GM12878 (cell line): Measurements from ENCODE around the gene DOCK2. TPM values are rescaled to one million over a fixed set of nuclear protein-coding genes. Genes with fewer than 3 reads are reported as not detected.

Experiments used
- ATAC-seq: fragments of 200-7000 bp; cut with Tn5 transposase; 3 replicates; pipeline ENCODE4 v1.9.1; 2020; ENCODE audit warnings: mild to moderate bottlenecking, moderate library complexity
- BruUV-seq: library from RNA; stranded (reverse); fragments of 400-500 nt; replicated peaks from 2 replicates; lab custom pipeline; 2021; lab: Mats Ljungman, UMichigan
- CTCF ChIA-PET: fragments of 300-600 bp; sonication (Branson Sonifier 250); formaldehyde crosslinking; extraction: SDS; loops from one replicate; lab custom pipeline; 2021; ENCODE audit warnings: inconsistent platforms; lab: Yijun Ruan, JAX
- POLR2A ChIA-PET: fragments of 350-600 bp; formaldehyde crosslinking; extraction: SDS; loops from one replicate; lab custom pipeline; 2021; ENCODE audit warnings: inconsistent platforms; lab: Charles Lee
- RAD21 ChIA-PET: fragments of 300-600 bp; sonication (Branson Sonifier 250); formaldehyde crosslinking; loops from one replicate; lab custom pipeline; 2023; ENCODE audit warnings: antibody characterized with exemption; ENCODE audit not compliant: unreplicated experiment; lab: Charles Lee
- SMC1A ChIA-PET: fragments of 300-600 bp; sonication (Branson Sonifier 250); formaldehyde crosslinking; loops from one replicate; lab custom pipeline; 2023; ENCODE audit not compliant: unreplicated experiment, uncharacterized antibody; lab: Charles Lee
- DNase-seq: peaks from one replicate; pipeline ENCODE4 v3.0.0-alpha.2; 2011; ENCODE audit warnings: low read depth, low spot score
- FAIRE-seq: peaks from 3 replicates; lab custom pipeline; 2011; peaks lifted over from hg19 to GRCh38; lab: Jason Lieb, UNC
- H2AFZ ChIP-seq: 2 replicates; pipeline ENCODE4 v1.6.0; 2011; ENCODE audit warnings: low read depth, low read length, control low read depth; ENCODE audit not compliant: control insufficient read depth
- H3K27ac ChIP-seq: 2 replicates; pipeline ENCODE4 v1.5.1; 2011; ENCODE audit warnings: control low read depth; ENCODE audit not compliant: control insufficient read depth, insufficient read depth
- H3K27me3 ChIP-seq, 2 experiments: replicated peaks in 1 of 2; 2 replicates each; pipeline versions ENCODE4 v1.6.0 to v1.6.1; 2011; ENCODE audit warnings: low read length in 1 of 2; ENCODE audit not compliant: control insufficient read depth in 2 of 2, insufficient read depth in 2 of 2
- H3K36me3 ChIP-seq, 2 experiments: 2 replicates each; pipeline ENCODE4 v1.5.1; 2011; ENCODE audit warnings: low read length in 1 of 2; ENCODE audit not compliant: control insufficient read depth in 2 of 2, insufficient read depth in 2 of 2
- H3K4me1 ChIP-seq: 2 replicates; pipeline ENCODE4 v1.6.1; 2011; ENCODE audit warnings: mild to moderate bottlenecking, low read length, moderate library complexity, mixed read lengths; ENCODE audit not compliant: control insufficient read depth, insufficient read depth
- H3K4me2 ChIP-seq: 2 replicates; pipeline ENCODE4 v1.6.0; 2011; ENCODE audit warnings: control low read depth; ENCODE audit not compliant: control insufficient read depth, insufficient read depth
- H3K4me3 ChIP-seq: fragments of 200-600 bp; sonication (generic); 2 replicates; pipeline ENCODE4 v1.5.1; 2016
- H3K79me2 ChIP-seq: 2 replicates; pipeline ENCODE4 v1.6.0; 2011; ENCODE audit warnings: low read length; ENCODE audit not compliant: control insufficient read depth, insufficient read depth
- H3K9ac ChIP-seq: 2 replicates; pipeline ENCODE4 v1.8.0; 2011; ENCODE audit warnings: low read length, control low read depth, mixed read lengths; ENCODE audit not compliant: control insufficient read depth, insufficient read depth
- H3K9me3 ChIP-seq: replicated peaks from 3 replicates; pipeline ENCODE4 v1.5.1; 2011; ENCODE audit warnings: mild to moderate bottlenecking, low read length; ENCODE audit not compliant: control insufficient read depth, insufficient read depth
- H4K20me1 ChIP-seq: 2 replicates; pipeline ENCODE4 v1.6.0; 2011; ENCODE audit not compliant: control insufficient read depth, insufficient read depth
- IKZF2 ChIP-seq, 2 experiments: fragments of 450-650 bp; IDR thresholded peaks; 2 replicates each; pipeline ENCODE4 v1.6.1; 2017; ENCODE audit warnings: mild to moderate bottlenecking in 2 of 2, moderate library complexity in 2 of 2
- NRF1 ChIP-seq: conservative IDR thresholded peaks from 2 replicates; pipeline ENCODE4 v1.6.1; 2011; ENCODE audit warnings: mild to moderate bottlenecking, low read depth, low read length, improper control_type of control experiment
- POLR2AphosphoS5 ChIP-seq: IDR thresholded peaks from 2 replicates; pipeline ENCODE4 v1.6.1; 2011; ENCODE audit warnings: mild to moderate bottlenecking, low read length, inconsistent platforms
- SPI1 ChIP-seq: IDR thresholded peaks from 2 replicates; pipeline ENCODE4 v1.6.1; 2011; ENCODE audit warnings: low read depth, mild to moderate bottlenecking, low read length, moderate library complexity, borderline replicate concordance; ENCODE audit not compliant: insufficient read depth
- SREBF1 ChIP-seq: IDR thresholded peaks from 2 replicates; pipeline ENCODE4 v1.6.1; 2012; ENCODE audit warnings: mild to moderate bottlenecking, low read length
- TBL1XR1 ChIP-seq: IDR thresholded peaks from 2 replicates; pipeline ENCODE4 v1.6.1; 2012; ENCODE audit warnings: low read depth, low read length, improper control_type of control experiment
- WGBS: methylation state at CpG from one replicate; pipeline ENCODE4 v1.1.6; 2016; ENCODE audit warnings: low lambda C conversion rate; ENCODE audit not compliant: insufficient replicate concordance, insufficient coverage; ENCODE audit errors: missing lambda C conversion rate; 5-methylcytosine and 5-hydroxymethylcytosine counted together
- in situ Hi-C: fragments of 300-500 bp; cut with MboI; formaldehyde crosslinking; loops from 9 replicates; pipeline ENCODE4 v1.14.3; 2018; ENCODE audit warnings: mixed read lengths
- intact Hi-C: fragments of 100-400 bp; cut with micrococcal nuclease; formaldehyde crosslinking; loops from one replicate; pipeline ENCODE4 v1.14.2; 2022; ENCODE audit not compliant: unreplicated experiment
- polyA plus RNA-seq, 11 experiments: library from polyadenylated mRNA; depleted of rRNA in 4 of 11; unstranded in 6 of 11; stranded (reverse) in 5 of 11; fragments of >200 nt; fragmentation: Nextera tagmentation in 4 of 11; fragmentation: Illumina TruSeq in 1 of 11; extraction: Ambion mirVana in 4 of 11; extraction: Trizol in 1 of 11; gene quantifications; 1 replicate in 1 of 11; 2 replicates in 10 of 11; pipeline versions ENCODE4 v1.2.1 to v1.2.3, GENCODE V29; 2011 to 2016; ENCODE audit warnings: inconsistent platforms in 2 of 11, missing spikeins in 2 of 11, low read depth in 1 of 11
- total RNA-seq, 4 experiments: library from RNA; depleted of rRNA in 3 of 4; stranded (reverse); fragments of >200 nt in 3 of 4; fragmentation: Illumina TruSeq in 1 of 4; extraction: Trizol in 1 of 4; gene quantifications; 2 replicates each; pipeline versions ENCODE4 v1.2.1 to v1.2.3, GENCODE V29; 2013 to 2021

DOCK2 gene
- total and polyA plus RNA-seq, 10 of the 15 experiments (the other 5 are each of a cell fraction or from before 2014, with no cell fraction given), result 34.2 to 192 (median 118) TPM

- Histone ChIP-seq H4K20me1 (no peaks in the 10 kb centered on the region), H3K27me3 (no peaks in the 10 kb centered on the region), H3K9me3 (no peaks in the 10 kb centered on the region; the same call in 2 of the 3 replicates), H3K4me3 (no peak overlapping the region), H3K79me2 (peaks cover 1% of the 10 kb centered on the region), H2AFZ (no peak overlapping the region), H3K4me1 (peaks cover 40% of the 10 kb centered on the region), H3K9ac (no peak overlapping the region), H3K27ac (peak overlapping the region; percentile 2; the same call in 1 of the 2 replicates), H3K4me2 (no peak overlapping the region), H3K36me3 (peaks cover 7 to 18% of the 10 kb centered on the region in 2 experiments)
- SMC1A ChIA-PET, result interaction anchor here (0.6 to 16.6 kb wide), 9 partner anchors 9 to 192 kb away, joined by 3 to 368 read pairs (median 4); no protein-coding TSS in a partner anchor
- intact Hi-C loops, result loop anchor here (1.0 kb wide), 1 partner anchor 22 kb away; no protein-coding TSS in a partner anchor
- FAIRE-seq (peak; percentile 41), ATAC-seq (peak; percentile 3), DNase-seq (no peak)
- in situ Hi-C loops, result no loop called here
- no TSS peak for BruUV-seq
- under 1% methylated on average over 6 of the region's 6 CpGs for WGBS
- CTCF ChIA-PET, result interaction anchor here (0.7 to 1.6 kb wide), 6 partner anchors 10 to 97 kb away, joined by 3 to 4 read pairs (median 4); no protein-coding TSS in a partner anchor
- RAD21 ChIA-PET, result interaction anchor here (0.6 to 5.3 kb wide), 12 partner anchors 11 to 170 kb away, joined by 3 to 47 read pairs (median 4); no protein-coding TSS in a partner anchor
- TF ChIP-seq POLR2AphosphoS5, result no peak
- no peak for TF ChIP-seq SPI1
- no peak for TF ChIP-seq SREBF1
- 0 out of 4 replicates have a peak, but pooled peaks of 1 of the 2 experiments have one; percentile 15 for TF ChIP-seq IKZF2 (IDR thresholded peaks at IDR 0.05)
- TF ChIP-seq TBL1XR1, result no peak
- no peak for TF ChIP-seq NRF1
- POLR2A ChIA-PET, result interaction anchor here (0.6 to 2.6 kb wide), 8 partner anchors 9 to 79 kb away, joined by 3 to 19 read pairs (median 6); no protein-coding TSS in a partner anchor
Measured at GRCh38 chr5:169801324-169801777, 164.3 kb downstream of the DOCK2 start.
